GM12875 (cell line): ENCODE measurements around the gene MALSU1.
A peak's percentile ranks its signal among the peaks of the same experiment; 100 is the strongest.

Experiments
- H3K4me3 ChIP-seq: one replicate; pipeline ENCODE4 v1.5.1; 2011; ENCODE audit warnings: low read depth, low read length, control low read depth
- TF ChIP-seq, protein P1 (sequence below): IDR thresholded peaks from 2 replicates; pipeline ENCODE4 v1.5.1; 2011; ENCODE audit warnings: low read depth, mild to moderate bottlenecking, control low read depth, inconsistent platforms, low read length, moderate library complexity, borderline replicate concordance; ENCODE audit not compliant: insufficient read depth

Gene MALSU1

DNA sequence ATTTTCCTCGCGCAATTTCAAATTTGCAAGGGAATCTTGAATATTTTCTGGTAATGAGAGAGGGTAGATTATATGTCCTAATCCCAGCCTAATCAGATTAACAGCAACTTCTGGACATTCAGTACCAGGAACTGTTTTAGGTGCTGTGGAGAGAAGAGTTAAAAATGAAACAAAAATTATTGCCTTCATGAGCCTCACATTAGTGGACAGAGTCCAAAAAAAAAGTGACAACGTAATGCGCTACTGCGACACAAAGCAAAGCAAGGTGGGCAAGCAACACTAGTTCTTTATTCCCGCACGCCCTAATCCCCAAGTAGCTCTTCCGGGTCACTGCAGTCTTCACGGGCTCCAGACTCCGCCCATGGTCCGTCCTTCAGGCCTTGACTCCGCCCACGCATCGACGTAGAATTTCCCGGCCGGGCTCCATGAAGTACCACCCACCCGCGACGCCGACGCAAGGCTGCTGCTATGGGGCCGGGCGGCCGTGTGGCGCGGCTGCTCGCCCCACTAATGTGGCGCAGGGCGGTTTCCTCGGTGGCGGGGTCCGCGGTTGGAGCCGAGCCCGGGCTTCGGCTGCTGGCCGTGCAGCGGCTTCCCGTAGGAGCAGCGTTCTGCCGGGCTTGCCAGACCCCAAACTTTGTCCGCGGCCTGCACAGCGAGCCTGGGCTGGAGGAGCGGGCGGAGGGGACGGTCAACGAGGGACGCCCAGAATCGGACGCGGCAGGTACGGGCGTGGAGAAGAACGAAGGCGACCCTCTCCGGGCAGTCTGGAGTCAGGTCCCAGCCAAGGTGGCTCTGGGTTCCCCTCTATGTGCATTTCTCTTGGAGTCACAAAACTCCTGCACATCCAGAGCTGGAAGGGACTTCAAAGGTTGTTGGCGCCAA lies at the start of gene MALSU1:
MALSU1 (plus strand) TSS at position 455 of the 885 bp plus-strand sequence; CDS start at position 469, 14 bp downstream.
- TF ChIP-seq, protein P1, sequence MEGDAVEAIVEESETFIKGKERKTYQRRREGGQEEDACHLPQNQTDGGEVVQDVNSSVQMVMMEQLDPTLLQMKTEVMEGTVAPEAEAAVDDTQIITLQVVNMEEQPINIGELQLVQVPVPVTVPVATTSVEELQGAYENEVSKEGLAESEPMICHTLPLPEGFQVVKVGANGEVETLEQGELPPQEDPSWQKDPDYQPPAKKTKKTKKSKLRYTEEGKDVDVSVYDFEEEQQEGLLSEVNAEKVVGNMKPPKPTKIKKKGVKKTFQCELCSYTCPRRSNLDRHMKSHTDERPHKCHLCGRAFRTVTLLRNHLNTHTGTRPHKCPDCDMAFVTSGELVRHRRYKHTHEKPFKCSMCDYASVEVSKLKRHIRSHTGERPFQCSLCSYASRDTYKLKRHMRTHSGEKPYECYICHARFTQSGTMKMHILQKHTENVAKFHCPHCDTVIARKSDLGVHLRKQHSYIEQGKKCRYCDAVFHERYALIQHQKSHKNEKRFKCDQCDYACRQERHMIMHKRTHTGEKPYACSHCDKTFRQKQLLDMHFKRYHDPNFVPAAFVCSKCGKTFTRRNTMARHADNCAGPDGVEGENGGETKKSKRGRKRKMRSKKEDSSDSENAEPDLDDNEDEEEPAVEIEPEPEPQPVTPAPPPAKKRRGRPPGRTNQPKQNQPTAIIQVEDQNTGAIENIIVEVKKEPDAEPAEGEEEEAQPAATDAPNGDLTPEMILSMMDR = no peak
- peak within 1 kb of the TSS; percentile 90 for H3K4me3 ChIP-seq

DNA sequence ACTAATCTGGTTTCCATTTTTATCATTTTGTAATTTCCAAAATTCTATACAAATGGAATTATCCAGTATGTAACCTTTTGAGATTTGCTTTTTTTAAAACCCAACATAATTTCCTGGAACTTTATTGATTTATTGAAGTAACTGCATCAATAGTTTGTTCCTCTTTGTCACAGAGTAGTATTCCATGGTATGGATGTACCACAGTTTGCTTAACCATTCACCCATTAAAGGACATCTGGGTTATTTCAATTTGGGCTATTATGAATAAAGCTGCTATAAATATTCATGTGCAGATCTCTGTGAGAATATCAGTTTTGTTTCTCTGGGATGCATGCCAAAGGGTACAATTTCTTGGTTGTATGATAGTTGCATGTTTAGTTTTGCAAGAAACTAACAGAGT lies 49.7 kb upstream of the MALSU1 start:
- H3K4me3 ChIP-seq = no peak overlapping the region
- TF ChIP-seq, protein P1 = no peak

DNA sequence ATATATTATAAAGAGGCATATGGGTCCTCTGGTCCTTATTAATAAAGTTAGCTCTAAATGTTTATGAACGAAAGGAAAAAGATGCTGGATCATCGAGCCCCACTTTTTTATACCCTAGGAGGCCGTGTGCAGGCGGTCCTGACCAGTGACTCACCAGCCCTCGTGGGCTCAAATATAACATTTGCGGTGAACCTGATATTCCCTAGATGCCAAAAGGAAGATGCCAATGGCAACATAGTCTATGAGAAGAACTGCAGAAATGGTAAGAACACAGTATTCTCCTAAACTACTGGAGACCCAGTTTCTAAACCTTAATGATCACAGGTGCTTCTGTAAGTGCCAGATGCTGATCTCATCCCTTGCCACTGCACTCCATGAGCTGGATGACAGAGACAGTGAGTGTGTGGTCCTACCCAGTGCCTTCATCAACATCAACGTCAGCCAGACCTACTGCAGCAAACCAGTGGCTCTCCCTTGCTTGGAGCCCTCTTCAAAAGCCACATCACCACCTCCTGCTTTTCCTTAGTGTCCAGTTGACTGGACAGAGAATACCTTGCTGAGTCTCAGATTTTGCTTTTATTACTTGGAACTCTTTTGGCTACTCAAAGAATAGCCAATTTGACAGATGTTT lies 45.0 kb upstream of the MALSU1 start:
- no peak overlapping the region for H3K4me3 ChIP-seq
- TF ChIP-seq, protein P1 = no peak

DNA sequence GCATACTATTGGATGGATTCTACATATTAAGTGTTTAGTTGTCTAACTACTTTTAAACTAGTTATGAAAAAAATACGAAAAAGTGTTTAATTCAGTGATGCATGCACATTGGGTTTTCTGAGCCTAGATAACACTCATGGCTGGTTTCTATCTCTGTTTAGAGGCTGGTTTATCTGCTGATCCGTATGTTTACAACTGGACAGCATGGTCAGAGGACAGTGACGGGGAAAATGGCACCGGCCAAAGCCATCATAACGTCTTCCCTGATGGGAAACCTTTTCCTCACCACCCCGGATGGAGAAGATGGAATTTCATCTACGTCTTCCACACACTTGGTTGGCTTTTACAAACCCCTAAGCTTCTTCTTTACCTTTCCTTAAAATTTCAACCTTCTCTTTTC lies 42.4 kb upstream of the MALSU1 start:
- TF ChIP-seq, protein P1 = no peak
- H3K4me3 ChIP-seq = no peak overlapping the region

DNA sequence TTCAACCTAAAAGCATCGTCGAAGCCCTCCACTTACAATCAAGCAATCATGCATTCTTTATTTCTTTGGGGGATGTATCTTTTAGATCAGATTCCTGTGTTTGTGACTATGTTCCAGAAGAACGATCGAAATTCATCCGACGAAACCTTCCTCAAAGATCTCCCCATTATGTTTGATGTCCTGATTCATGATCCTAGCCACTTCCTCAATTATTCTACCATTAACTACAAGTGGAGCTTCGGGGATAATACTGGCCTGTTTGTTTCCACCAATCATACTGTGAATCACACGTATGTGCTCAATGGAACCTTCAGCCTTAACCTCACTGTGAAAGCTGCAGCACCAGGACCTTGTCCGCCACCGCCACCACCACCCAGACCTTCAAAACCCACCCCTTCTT lies 38.8 kb upstream of the MALSU1 start:
- TF ChIP-seq, protein P1 = no peak

DNA sequence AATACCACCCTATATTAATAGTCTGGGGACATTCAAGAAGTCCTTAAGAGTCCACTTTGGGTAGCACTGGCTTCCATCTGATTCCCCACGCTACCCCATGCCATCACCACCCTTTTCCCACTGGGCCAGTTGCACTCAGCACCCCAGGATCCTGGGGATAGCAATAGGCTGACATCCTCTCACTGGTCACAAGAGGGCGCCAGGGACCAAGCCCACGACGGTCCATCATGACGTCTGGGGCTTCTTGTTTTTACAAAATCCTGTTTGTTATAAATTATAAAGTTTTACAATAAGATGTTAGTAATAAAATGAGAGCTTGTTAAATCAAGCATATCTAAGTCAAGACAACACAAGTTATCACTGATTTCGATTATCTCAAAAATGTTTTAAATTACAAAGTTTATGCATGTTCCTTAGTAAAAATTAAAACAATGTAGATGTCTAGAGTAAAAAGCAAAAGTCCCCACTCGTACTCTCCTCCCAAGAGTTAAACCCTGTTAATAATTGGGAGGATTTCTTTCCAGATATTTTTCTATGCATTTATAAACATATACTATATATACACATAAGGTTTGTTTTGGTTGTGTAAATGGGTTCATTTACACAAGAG lies 37.2 kb upstream of the MALSU1 start:
- H3K4me3 ChIP-seq = no peak overlapping the region
- TF ChIP-seq, protein P1 = peak; percentile 91

More for the DNA sequence above, 38.8 kb upstream of the MALSU1 start:
- no peak overlapping the region for H3K4me3 ChIP-seq
